ENCODE results near the gene KCNK13. TPM values are rescaled to one million over a fixed set of nuclear protein-coding genes. Genes with fewer than 3 reads are reported as not detected.
"Not testable (repeated sequence)": the region's sequence is repeated elsewhere in the genome, so short reads cannot be mapped to it uniquely, and the experiment has no call there.

Gene KCNK13
- total RNA-seq, 4 donors from 2014 or later, result 0.28 to 5.9 (median 2.0) TPM; not detected in 1

GRCh38 chr14:90088176-90088575 lies 26.4 kb downstream of the KCNK13 start:
- ATAC-seq (ENCODE audit: low FRiP score), result no peak
- TF ChIP-seq CTCF (IDR thresholded peaks at IDR 0.05), result no peak
- no peak for DNase-seq (ENCODE audit: low spot score)

GRCh38 chr14:90089486-90089885 lies 27.7 kb downstream of the KCNK13 start:
- DNase-seq (ENCODE audit: low spot score); ATAC-seq (ENCODE audit: low FRiP score): not testable (repeated sequence)

GRCh38 chr14:90091393-90091792 lies 29.6 kb downstream of the KCNK13 start:
- DNase-seq (ENCODE audit: low spot score), result no peak
- no peak for ATAC-seq (ENCODE audit: low FRiP score)
- TF ChIP-seq CTCF (IDR thresholded peaks at IDR 0.05), result no peak

GRCh38 chr14:90093942-90094595 lies 32.3 kb downstream of the KCNK13 start:
- DNase-seq (ENCODE audit: low spot score), result no peak
- no peak for TF ChIP-seq CTCF (IDR thresholded peaks at IDR 0.05)

GRCh38 chr14:90095096-90095495 lies 33.3 kb downstream of the KCNK13 start:
- ATAC-seq (ENCODE audit: low FRiP score), result no peak
- no peak for TF ChIP-seq CTCF (IDR thresholded peaks at IDR 0.05)

More at GRCh38 chr14:90093942-90094595, 32.3 kb downstream of the KCNK13 start:
- ATAC-seq (ENCODE audit: low FRiP score), result no peak

GRCh38 chr14:90096566-90096965 lies 34.8 kb downstream of the KCNK13 start:
- no peak for DNase-seq (ENCODE audit: low spot score)
- no peak for TF ChIP-seq CTCF (IDR thresholded peaks at IDR 0.05)
- ATAC-seq (ENCODE audit: low FRiP score), result no peak

More at GRCh38 chr14:90095096-90095495, 33.3 kb downstream of the KCNK13 start:
- DNase-seq (ENCODE audit: low spot score), result no peak

GRCh38 chr14:90103808-90104207 lies 42.0 kb downstream of the KCNK13 start:
- ATAC-seq (ENCODE audit: low FRiP score) (no peak), DNase-seq (ENCODE audit: low spot score) (no peak)
- TF ChIP-seq CTCF (IDR thresholded peaks at IDR 0.05), result no peak

All from omental fat pad (tissue), 4 donors.